Activated CD4-positive, alpha-beta T cell treated with anti-CD3 and anti-CD28 coated beads, Interleukin-2, amount 50 U/mL, for 4 hours (primary cell): ENCODE measurements around the gene NR3C1.

Source experiments
- DNase-seq, 2 experiments: peaks; one replicate each; pipeline ENCODE4 v3.0.0-alpha.2; 2020

NR3C1 gene

GRCh38 chr5:143403593-143404415 lies at the start of gene NR3C1:
NR3C1 (minus strand) TSS chr5:143403686; CDS start chr5:143400839, 2,847 bp downstream.
- peak; percentile 82 to 83 for DNase-seq

DNA sequence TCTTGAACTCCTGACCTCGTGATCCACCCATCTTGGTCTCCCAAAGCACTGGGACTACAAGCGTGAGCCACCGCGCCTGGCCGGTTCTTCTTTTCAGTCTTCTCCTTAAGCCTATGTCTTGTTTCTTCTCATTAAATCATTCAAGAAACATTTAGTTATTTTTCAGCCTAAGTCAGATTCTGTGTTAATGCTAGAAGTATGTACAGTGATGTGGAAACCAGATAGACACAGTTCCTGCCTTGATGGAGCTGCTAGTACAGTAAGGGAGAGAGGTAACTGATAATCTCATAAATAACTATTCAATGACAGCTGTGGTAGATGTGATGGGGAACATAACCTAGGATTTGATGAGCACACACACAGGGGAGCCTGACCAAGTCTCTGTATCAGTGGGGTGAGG lies 46.3 kb upstream of the NR3C1 start:
- no peak for DNase-seq

DNA sequence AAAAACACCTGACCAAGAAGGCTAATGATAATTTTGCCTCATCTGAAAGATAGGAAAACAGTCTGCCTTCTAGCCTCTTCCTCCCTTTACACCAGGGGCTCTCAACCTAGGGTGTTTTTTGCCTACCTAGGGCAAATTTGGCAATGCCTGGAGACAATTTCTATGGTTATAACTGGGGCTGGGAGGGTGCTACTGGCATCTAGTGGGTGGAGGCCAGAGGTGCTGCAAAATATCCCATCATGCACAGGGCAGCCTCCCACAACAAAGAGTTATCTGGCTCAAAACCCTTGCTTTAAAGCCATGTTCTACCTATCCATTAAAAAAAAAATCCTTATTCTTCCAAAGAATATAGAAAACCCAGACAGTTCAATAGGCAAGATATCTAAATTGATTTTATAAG lies 45.0 kb upstream of the NR3C1 start:
- no peak for DNase-seq

DNA sequence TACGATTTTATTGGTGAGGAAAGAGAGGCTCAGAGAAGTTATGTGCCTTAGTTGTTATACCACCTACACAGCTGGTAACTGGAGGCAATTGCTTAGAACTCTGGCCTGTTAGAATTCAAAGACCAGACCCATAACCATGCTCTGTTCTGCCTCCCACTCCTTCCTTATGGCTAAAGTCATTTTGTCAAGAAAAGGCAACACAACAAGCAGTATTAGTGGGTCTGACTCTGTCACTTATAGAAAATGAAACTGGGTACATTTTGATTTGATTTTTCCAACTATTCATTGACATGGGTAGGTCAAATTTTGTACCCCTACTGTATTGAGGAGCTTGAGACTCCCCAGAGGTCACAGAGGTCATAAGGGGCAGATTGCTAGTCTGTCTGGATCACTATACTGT lies 44.5 kb upstream of the NR3C1 start:
- DNase-seq, result no peak

DNA sequence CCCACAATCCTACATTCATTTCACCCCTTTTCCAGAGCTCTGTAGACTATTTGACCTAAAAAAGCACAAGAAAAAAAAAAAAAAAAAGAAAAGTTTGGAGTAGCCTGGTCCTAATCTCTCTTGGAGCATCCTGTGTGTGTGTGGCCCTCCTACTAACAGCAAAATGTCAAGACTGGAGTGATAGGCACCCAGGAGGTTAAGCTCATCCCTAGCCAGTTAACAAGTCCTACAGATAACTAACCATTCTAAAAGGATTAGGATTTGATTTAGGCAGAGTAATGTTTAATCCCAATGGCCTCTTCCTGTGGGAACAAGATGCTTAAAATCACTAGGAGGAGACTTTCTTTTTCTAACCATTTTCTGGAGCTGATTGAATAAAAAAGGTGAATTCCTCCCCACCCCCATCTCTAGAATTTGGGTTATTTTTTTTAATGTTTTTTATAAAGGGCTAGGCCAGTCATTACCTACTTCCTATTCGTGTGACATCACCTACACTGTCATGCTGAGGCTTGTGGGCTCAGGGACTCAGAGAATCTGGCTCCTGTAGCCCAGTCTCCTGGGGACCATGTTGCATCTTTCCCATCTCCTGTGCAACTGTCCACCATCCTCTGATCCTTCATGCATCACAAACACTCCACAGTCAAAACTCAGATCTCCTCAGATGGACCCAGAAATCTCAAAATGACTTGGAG lies 43.2 kb upstream of the NR3C1 start:
- DNase-seq, result no peak

- DNase-seq, result no peak
Observed at GRCh38 chr5:143445776-143446175, 42.3 kb upstream of the NR3C1 start.

DNA sequence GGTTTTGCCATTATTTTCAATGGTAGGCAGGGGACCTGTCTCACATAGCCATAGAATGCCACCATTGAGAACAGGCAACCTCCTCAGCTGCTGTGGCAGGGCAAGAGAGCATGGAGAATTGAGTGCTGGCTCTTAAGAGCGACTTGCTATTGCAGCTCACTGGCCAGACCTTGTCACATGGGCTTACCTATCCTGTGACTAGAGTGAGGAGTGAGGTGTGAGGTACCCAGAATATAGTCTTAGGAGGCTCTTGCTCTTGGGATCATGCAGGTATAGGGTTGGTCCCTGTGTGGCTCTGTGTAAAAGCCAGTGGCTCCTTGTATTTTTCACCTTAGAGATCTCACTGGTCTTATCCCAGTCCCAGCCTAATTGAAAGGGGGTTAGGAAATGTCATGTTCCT lies 39.8 kb upstream of the NR3C1 start:
- no peak for DNase-seq

- no peak for DNase-seq
Observed at GRCh38 chr5:143442385-143442784, 38.9 kb upstream of the NR3C1 start.

DNA sequence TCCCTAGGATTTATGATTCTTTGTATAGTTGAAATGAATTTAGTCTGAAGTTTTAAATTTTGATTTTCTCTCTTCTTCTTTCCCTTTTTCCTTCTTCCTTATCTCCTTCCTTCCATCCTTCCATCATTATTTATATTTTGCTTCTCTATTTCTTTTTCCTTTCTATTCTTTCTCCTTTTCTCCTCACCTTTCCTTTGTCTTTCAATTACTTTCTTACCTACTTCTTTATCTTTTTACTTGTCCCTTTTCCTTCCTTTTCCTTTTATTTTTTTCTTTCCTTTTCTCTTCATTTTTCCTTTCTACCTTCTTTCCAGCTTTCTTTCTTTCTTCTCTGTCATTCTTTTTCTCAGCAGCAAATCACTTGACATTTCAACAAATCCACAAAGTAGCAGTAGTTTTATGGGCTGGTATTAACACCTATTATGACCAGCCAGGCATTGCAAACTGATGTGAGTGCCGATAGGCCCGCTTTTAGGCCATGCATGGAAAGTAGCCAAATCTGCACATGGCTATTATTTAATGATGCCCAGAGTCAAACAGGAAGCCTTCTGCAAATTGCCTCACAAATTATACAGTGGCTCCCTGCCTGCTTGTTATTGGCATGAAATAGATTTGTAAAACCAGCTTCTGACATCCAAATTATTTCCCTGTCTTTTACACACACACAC lies 37.1 kb upstream of the NR3C1 start:
- no peak for DNase-seq

GRCh38 chr5:143437666-143438273 lies 34.3 kb upstream of the NR3C1 start:
- no peak for DNase-seq

DNA sequence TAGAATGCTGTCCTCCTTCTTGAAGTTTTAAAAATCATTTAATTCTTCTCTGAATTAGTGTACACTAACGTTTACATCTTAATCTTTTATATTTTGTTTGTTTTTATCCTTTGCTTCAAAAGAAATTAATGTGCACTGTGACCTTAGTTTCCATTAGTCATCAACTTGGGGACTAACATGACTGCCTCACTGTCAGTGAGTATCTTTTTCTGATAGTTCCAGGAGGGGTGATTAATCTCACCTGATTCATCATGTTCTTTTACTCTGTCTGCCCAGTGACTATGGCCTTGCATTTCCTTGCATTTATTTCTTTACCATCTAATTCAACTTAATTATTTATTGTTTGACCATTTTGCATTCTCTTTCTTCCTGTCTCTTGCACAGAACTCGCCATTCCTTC lies 33.4 kb upstream of the NR3C1 start:
- no peak for DNase-seq

GRCh38 chr5:143435210-143435657 lies 31.7 kb upstream of the NR3C1 start:
- DNase-seq, result peak; percentile 13 to 18

DNA sequence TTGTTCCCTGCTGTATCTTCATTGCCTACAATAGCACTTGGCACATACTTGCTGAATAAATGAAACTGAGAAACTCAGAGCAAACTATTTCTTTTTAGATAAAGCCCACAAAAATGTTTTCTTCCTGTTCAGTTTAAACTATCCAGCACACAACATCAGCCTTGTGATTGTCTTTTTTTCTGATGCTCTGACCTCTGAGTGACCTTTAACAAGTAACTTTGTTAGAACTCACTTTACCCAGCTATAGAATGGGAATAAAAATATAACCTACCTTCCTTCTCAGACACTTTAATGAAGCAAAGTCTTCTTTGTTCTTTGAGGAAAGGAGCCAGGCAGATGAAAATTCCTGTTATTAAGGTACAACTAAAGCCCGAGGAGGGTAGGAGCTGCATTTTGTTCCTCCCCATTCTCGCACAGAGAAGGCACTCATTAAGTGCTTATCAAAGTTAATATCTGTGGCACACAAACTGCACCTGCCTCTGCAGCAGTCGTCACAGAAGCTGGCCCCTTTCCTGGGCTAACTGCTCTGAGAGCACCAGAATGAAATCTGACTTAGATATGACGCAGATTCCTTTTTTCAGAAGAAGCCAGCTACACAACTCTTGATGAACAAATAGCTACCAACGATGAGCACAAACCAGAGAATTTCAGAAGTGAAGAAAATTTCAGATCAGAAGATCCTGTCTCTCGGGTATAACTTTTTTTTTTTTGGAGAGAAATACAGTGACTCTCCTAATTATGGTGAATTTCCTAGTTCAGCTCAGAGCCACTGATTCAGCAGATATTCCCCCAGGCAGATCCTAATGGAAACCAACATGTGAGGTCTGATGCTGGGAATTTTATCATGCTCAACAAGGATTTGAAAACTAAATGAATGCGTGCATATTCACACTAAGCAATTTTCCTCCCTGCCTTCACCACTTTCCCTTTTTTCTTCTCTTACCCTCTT lies 31.0 kb upstream of the NR3C1 start:
- peak; percentile 52 to 53 for DNase-seq

GRCh38 chr5:143433670-143434069 lies 30.2 kb upstream of the NR3C1 start:
- no peak for DNase-seq

DNA sequence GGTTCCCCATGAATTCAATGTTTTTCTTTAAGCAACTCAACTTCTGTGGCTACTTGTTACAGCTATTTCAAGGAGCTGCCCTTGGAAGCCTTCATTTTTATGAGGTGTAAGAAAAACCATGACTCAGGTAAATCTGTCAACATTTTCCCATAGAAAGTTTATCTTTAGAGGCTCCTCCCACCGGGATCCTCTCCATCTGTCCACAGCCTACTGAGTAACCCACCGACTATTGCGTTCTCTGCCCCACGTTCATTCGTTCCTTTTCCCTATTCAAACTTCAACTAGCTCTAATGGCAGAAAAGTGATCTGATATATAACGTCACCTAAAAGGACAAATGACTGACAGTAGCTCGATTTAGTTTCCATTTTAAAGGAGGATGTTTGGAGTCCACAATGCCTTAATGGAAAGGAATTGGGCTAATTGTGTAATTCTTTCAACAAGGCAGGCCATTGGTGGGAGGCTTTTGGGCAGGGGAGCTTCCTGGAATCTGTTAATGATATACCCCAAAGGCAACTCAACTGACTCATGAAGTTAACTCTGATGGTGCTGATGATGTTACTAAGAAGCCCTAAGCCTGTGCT lies 29.3 kb upstream of the NR3C1 start:
- no peak for DNase-seq

GRCh38 chr5:143431789-143432188 lies 28.3 kb upstream of the NR3C1 start:
- DNase-seq, result no peak

DNA sequence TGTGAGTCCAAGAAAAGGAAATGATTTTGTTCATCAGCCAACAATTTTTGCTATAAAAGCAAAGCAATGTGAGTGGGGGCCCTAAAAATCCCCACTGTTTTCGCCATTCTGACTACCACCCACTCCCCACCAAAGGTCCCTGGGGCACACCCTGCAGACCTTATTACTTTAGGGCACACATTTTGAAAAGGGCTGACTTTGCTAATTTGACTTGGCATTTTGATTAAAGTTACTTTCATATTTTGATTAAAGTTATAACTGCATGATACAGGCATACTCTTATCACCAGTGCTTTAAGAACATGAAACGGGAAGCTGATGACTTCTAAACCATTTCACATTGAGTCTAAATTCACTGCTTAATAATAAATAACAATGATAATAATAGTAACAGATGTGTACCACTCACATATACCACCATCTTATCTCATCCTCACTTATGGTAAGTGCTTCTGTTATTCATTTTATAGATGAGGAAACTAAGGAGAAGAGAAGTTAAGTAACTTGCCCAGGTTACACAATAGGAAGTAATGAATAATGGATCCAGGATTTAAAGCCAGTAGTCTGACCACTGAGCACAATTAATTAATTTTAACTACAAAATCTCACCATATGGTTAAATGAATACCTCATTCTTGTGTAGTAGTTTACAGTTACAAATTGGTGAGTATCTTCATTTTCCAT lies 25.4 kb upstream of the NR3C1 start:
- no peak for DNase-seq

GRCh38 chr5:143428155-143428554 lies 24.7 kb upstream of the NR3C1 start:
- no peak for DNase-seq

DNA sequence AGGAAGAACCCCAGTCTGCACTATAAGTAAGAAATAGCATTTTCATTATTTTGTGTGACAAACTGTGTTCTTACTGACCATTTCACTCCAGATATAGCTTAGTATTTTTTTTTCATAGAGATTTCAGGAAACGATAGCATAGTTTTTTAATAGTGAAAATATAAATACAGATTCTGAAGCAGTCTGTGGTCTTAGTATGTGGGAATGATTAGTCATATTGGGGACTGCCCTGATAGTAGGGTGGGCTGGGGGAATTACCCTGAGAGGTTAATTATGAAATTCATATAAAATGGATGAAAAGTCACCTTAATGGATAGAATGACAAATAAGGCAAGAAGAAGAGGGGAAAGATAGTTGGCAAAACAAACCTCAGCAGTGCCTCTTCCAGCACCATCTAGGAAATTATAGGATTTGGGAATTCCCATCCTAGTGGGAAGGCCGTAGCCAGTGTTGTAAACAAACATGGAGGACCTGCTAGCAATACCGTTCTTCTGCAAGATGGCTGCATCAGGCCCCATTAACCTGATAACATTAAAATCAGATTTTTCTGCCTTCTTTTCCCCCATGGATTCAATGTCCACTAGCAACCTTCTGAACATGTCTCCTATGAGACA lies 23.7 kb upstream of the NR3C1 start:
- DNase-seq, result no peak

DNA sequence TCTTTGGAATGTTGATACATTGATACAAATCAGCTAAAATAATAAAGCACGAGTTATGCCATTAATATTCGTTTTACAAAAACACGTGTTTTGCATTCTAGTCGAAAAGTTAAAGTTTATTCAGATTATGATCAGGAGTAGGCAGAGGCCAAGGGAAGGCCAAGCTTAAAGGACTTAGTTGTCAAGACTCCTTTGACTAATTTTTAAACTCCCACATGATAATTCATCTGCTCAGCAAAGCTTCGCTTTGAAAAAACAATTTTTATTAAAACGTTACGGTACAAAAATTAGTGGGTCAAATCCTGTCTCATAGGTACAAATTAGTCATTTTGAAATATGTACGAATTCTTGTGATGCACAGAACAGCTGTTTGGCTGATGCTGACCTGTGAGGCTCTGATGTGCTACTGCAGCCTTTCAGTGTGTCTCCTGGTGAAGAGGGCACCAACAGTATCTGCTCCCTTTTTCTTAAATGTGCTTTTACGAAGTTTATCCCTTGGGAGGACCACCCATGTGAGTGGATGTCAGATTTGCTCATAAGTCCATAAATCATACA lies 23.0 kb upstream of the NR3C1 start:
- no peak for DNase-seq
